DND-41 (cell line): ENCODE measurements around the gene MEGF11.

Experiments used
- CTCF ChIP-seq: IDR thresholded peaks from 2 replicates; pipeline ENCODE4 v1.5.1; 2012; ENCODE audit warnings: borderline replicate concordance, low read length, moderate library complexity, mild to moderate bottlenecking; ENCODE audit not compliant: poor library complexity, severe bottlenecking; ENCODE audit errors: extremely low read depth
- EZH2 ChIP-seq: IDR thresholded peaks from 3 replicates; pipeline ENCODE4 v1.6.1; 2012; ENCODE audit warnings: borderline replicate concordance, low read depth, mild to moderate bottlenecking, moderate library complexity, low read length, inconsistent platforms; ENCODE audit not compliant: severe bottlenecking

- TF ChIP-seq CTCF (no peak), EZH2 (no peak)
These were observed 30.7 kb upstream of the MEGF11 start for GRCh38 chr15:66284271-66284670.
